Suprapubic skin (tissue), 3 donors: ENCODE measurements around the gene ABCA4.
"Not testable (repeated sequence)": the region's sequence is repeated elsewhere in the genome, so short reads cannot be mapped to it uniquely, and the experiment has no call there.

ENCODE experiments used
- CTCF ChIP-seq, 2 donors: fragments of 200-600 bp in 1 of 2; fragments of 450-650 bp in 1 of 2; sonication (generic) in 1 of 2; IDR thresholded peaks; one replicate each; pipeline ENCODE4 v1.5.1; 2016 to 2019; ENCODE audit warnings: antibody characterized with exemption in 2 of 2, mild to moderate bottlenecking in 1 of 2, moderate library complexity in 1 of 2
- POLR2A ChIP-seq, 2 donors: fragments of 450-650 bp; IDR thresholded peaks; one replicate each; pipeline ENCODE4 v1.6.1; 2017; ENCODE audit warnings: antibody characterized with exemption in 2 of 2, mild to moderate bottlenecking in 2 of 2, moderate library complexity in 2 of 2

- not testable (repeated sequence) for TF ChIP-seq CTCF, POLR2A (IDR thresholded peaks at IDR 0.05)
Observed at GRCh38 chr1:93990477-93990876, 130.5 kb downstream of the ABCA4 start.
